DOHH2 (cell line): ENCODE data around the gene DCTN3.

ENCODE experiments used
- EZH2phosphoT487 ChIP-seq: fragments of 200-600 bp; sonication (generic); IDR thresholded peaks from 2 replicates; pipeline ENCODE4 v1.6.1; 2017; ENCODE audit warnings: borderline replicate concordance, mild to moderate bottlenecking, antibody characterized with exemption, low read length, moderate library complexity, mixed read lengths
- TF ChIP-seq, protein P1 (sequence below): fragments of 200-600 bp; sonication (generic); IDR thresholded peaks from one replicate; pipeline ENCODE4 v1.5.1; 2014; ENCODE audit warnings: antibody characterized with exemption, mild to moderate bottlenecking, low read depth, low read length; ENCODE audit not compliant: poor library complexity, severe bottlenecking

GRCh38 chr9:34570376-34570775 lies 49.9 kb downstream of the DCTN3 start:
- TF ChIP-seq, protein P1, sequence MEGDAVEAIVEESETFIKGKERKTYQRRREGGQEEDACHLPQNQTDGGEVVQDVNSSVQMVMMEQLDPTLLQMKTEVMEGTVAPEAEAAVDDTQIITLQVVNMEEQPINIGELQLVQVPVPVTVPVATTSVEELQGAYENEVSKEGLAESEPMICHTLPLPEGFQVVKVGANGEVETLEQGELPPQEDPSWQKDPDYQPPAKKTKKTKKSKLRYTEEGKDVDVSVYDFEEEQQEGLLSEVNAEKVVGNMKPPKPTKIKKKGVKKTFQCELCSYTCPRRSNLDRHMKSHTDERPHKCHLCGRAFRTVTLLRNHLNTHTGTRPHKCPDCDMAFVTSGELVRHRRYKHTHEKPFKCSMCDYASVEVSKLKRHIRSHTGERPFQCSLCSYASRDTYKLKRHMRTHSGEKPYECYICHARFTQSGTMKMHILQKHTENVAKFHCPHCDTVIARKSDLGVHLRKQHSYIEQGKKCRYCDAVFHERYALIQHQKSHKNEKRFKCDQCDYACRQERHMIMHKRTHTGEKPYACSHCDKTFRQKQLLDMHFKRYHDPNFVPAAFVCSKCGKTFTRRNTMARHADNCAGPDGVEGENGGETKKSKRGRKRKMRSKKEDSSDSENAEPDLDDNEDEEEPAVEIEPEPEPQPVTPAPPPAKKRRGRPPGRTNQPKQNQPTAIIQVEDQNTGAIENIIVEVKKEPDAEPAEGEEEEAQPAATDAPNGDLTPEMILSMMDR, result no peak
- no peak for TF ChIP-seq EZH2phosphoT487
